Neural cell (in vitro differentiated cells): Measurements from ENCODE around the gene ALDH4A1.

Source experiments
- EP300 ChIP-seq: fragments of 450-650 bp; conservative IDR thresholded peaks from 2 replicates; pipeline ENCODE4 v1.6.1; 2014; ENCODE audit warnings: antibody characterized with exemption, mild to moderate bottlenecking, moderate library complexity; ENCODE audit not compliant: poor library complexity, severe bottlenecking
- EZH2 ChIP-seq: fragments of 200-600, 300-800 bp; shearing (Covaris generic), sonication (generic); IDR thresholded peaks from 2 replicates; pipeline ENCODE4 v1.6.1; 2014; ENCODE audit warnings: antibody characterized with exemption, low read length, borderline replicate concordance, mild to moderate bottlenecking; ENCODE audit not compliant: insufficient read depth, poor library complexity, severe bottlenecking
- POLR2AphosphoS5 ChIP-seq: IDR thresholded peaks from 2 replicates; pipeline ENCODE4 v1.6.1; 2012
- SMC3 ChIP-seq: fragments of 450-650 bp; conservative IDR thresholded peaks from 2 replicates; pipeline ENCODE4 v1.6.1; 2014; ENCODE audit warnings: antibody characterized with exemption, mild to moderate bottlenecking, moderate library complexity; ENCODE audit not compliant: poor library complexity
- TAF1 ChIP-seq: IDR thresholded peaks from 2 replicates; pipeline ENCODE4 v1.6.1; 2012; ENCODE audit warnings: low read depth
- TF ChIP-seq, protein P1 (sequence below): fragments of 450-650 bp; IDR thresholded peaks from 2 replicates; pipeline ENCODE4 v1.5.1; 2014; ENCODE audit warnings: antibody characterized with exemption, mild to moderate bottlenecking, moderate library complexity; ENCODE audit not compliant: poor library complexity, severe bottlenecking
- TF ChIP-seq, protein P2 (sequence below): IDR thresholded peaks from 2 replicates; pipeline ENCODE4 v1.6.1; 2012; ENCODE audit warnings: borderline replicate concordance

GRCh38 chr1:18877282-18877681, 25.1 kb downstream of the ALDH4A1 start:
- TF ChIP-seq POLR2AphosphoS5 = no peak
- no peak for TF ChIP-seq EP300
- TF ChIP-seq, protein P1, sequence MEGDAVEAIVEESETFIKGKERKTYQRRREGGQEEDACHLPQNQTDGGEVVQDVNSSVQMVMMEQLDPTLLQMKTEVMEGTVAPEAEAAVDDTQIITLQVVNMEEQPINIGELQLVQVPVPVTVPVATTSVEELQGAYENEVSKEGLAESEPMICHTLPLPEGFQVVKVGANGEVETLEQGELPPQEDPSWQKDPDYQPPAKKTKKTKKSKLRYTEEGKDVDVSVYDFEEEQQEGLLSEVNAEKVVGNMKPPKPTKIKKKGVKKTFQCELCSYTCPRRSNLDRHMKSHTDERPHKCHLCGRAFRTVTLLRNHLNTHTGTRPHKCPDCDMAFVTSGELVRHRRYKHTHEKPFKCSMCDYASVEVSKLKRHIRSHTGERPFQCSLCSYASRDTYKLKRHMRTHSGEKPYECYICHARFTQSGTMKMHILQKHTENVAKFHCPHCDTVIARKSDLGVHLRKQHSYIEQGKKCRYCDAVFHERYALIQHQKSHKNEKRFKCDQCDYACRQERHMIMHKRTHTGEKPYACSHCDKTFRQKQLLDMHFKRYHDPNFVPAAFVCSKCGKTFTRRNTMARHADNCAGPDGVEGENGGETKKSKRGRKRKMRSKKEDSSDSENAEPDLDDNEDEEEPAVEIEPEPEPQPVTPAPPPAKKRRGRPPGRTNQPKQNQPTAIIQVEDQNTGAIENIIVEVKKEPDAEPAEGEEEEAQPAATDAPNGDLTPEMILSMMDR = no peak
- no peak for TF ChIP-seq EZH2
- no peak for TF ChIP-seq SMC3
- no peak for TF ChIP-seq TAF1
- TF ChIP-seq, protein P2, sequence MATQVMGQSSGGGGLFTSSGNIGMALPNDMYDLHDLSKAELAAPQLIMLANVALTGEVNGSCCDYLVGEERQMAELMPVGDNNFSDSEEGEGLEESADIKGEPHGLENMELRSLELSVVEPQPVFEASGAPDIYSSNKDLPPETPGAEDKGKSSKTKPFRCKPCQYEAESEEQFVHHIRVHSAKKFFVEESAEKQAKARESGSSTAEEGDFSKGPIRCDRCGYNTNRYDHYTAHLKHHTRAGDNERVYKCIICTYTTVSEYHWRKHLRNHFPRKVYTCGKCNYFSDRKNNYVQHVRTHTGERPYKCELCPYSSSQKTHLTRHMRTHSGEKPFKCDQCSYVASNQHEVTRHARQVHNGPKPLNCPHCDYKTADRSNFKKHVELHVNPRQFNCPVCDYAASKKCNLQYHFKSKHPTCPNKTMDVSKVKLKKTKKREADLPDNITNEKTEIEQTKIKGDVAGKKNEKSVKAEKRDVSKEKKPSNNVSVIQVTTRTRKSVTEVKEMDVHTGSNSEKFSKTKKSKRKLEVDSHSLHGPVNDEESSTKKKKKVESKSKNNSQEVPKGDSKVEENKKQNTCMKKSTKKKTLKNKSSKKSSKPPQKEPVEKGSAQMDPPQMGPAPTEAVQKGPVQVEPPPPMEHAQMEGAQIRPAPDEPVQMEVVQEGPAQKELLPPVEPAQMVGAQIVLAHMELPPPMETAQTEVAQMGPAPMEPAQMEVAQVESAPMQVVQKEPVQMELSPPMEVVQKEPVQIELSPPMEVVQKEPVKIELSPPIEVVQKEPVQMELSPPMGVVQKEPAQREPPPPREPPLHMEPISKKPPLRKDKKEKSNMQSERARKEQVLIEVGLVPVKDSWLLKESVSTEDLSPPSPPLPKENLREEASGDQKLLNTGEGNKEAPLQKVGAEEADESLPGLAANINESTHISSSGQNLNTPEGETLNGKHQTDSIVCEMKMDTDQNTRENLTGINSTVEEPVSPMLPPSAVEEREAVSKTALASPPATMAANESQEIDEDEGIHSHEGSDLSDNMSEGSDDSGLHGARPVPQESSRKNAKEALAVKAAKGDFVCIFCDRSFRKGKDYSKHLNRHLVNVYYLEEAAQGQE = no peak
